GM23338 (cell line): ENCODE results near the gene CHST13. TPM values are rescaled to one million over a fixed set of nuclear protein-coding genes. Genes with fewer than 3 reads are reported as not detected.
A peak's percentile ranks its signal among the peaks of the same experiment; 100 is the strongest.
"Not testable (repeated sequence)": the region's sequence is repeated elsewhere in the genome, so short reads cannot be mapped to it uniquely, and the experiment has no call there.

Source experiments
- ATAC-seq: fragments of 200-7000 bp; cut with Tn5 transposase; 3 replicates; pipeline ENCODE4 v1.9.1; 2020
- DNase-seq: peaks from one replicate; pipeline ENCODE4 v3.0.0-alpha.2; 2015; ENCODE audit warnings: low spot score
- H2AFZ ChIP-seq: fragments of 200-600 bp; sonication (generic); 2 replicates; pipeline ENCODE4 v1.8.0; 2016; ENCODE audit warnings: antibody characterized with exemption, mild to moderate bottlenecking, moderate library complexity
- H3F3A ChIP-seq: fragments of 200-600 bp; sonication (generic); replicated peaks from 2 replicates; pipeline ENCODE4 v1.8.0; 2017; ENCODE audit warnings: antibody characterized with exemption, mixed run types, low read depth
- H3K27ac ChIP-seq: fragments of 200-600 bp; sonication (generic); 2 replicates; pipeline ENCODE4 v1.6.1; 2016; ENCODE audit warnings: low read depth
- H3K27me3 ChIP-seq: fragments of 200-600 bp; sonication (generic); 2 replicates; pipeline ENCODE4 v1.8.0; 2016; ENCODE audit warnings: mild to moderate bottlenecking, mixed run types, moderate library complexity; ENCODE audit not compliant: insufficient read depth
- H3K36me3 ChIP-seq: fragments of 200-600 bp; sonication (generic); 2 replicates; pipeline ENCODE4 v1.8.0; 2016; ENCODE audit warnings: mild to moderate bottlenecking; ENCODE audit not compliant: insufficient read depth
- H3K4me1 ChIP-seq: fragments of 200-600 bp; sonication (generic); 2 replicates; pipeline ENCODE4 v1.8.0; 2016; ENCODE audit warnings: mild to moderate bottlenecking, moderate library complexity; ENCODE audit not compliant: insufficient read depth
- H3K4me2 ChIP-seq: fragments of 200-600 bp; sonication (generic); 2 replicates; pipeline ENCODE4 v1.7.1; 2017; ENCODE audit warnings: mixed run types
- H3K4me3 ChIP-seq: fragments of 200-600 bp; sonication (generic); 2 replicates; pipeline ENCODE4 v1.6.1; 2016; ENCODE audit warnings: mixed run types
- H3K79me2 ChIP-seq: fragments of 200-600 bp; sonication (generic); replicated peaks from 2 replicates; pipeline ENCODE4 v1.8.0; 2017; ENCODE audit warnings: mild to moderate bottlenecking; ENCODE audit not compliant: insufficient read depth
- H3K9me2 ChIP-seq: fragments of 200-600 bp; sonication (generic); 2 replicates; pipeline ENCODE4 v1.8.0; 2017; ENCODE audit not compliant: insufficient read depth
- H4K20me1 ChIP-seq: fragments of 200-600 bp; sonication (generic); replicated peaks from 2 replicates; pipeline ENCODE4 v1.8.0; 2017; ENCODE audit warnings: mild to moderate bottlenecking; ENCODE audit not compliant: insufficient read depth
- H3K27ac Mint-ChIP-seq: 2 replicates; pipeline ENCODE4 v1.8.0; 2020; ENCODE audit warnings: inconsistent platforms, mild to moderate bottlenecking, moderate library complexity, mixed read lengths
- H3K27me3 Mint-ChIP-seq: 3 replicates; pipeline ENCODE4 v1.8.0; 2022; ENCODE audit warnings: low read depth, mild to moderate bottlenecking, moderate library complexity, mixed read lengths, inconsistent platforms; ENCODE audit not compliant: insufficient read depth, poor library complexity
- H3K36me3 Mint-ChIP-seq: 3 replicates; pipeline ENCODE4 v1.8.0; 2021; ENCODE audit warnings: low read depth, mild to moderate bottlenecking, inconsistent platforms, moderate library complexity, mixed read lengths
- H3K4me1 Mint-ChIP-seq: 3 replicates; pipeline ENCODE4 v1.8.0; 2020; ENCODE audit warnings: mild to moderate bottlenecking, inconsistent platforms, mixed read lengths
- H3K4me3 Mint-ChIP-seq: 3 replicates; pipeline ENCODE4 v1.8.0; 2021; ENCODE audit warnings: moderate library complexity, mild to moderate bottlenecking, inconsistent platforms, mixed read lengths
- H3K9me3 Mint-ChIP-seq: 3 replicates; pipeline ENCODE4 v1.8.0; 2020; ENCODE audit warnings: moderate library complexity, mild to moderate bottlenecking, inconsistent platforms, mixed read lengths
- CTCF ChIP-seq, 2 experiments: fragments of 200-600 bp in 1 of 2; sonication (generic) in 1 of 2; conservative IDR thresholded peaks; 2 replicates each; pipeline versions ENCODE4 v1.5.1 to v1.6.1; 2016 to 2017; ENCODE audit warnings: antibody characterized with exemption in 2 of 2, low read depth in 2 of 2, mild to moderate bottlenecking in 2 of 2, moderate library complexity in 1 of 2
- REST ChIP-seq: IDR thresholded peaks from one replicate; pipeline ENCODE4 v1.6.1; 2018; ENCODE audit warnings: antibody characterized with exemption; ENCODE audit not compliant: unreplicated experiment
- STAT1 ChIP-seq: IDR thresholded peaks from one replicate; pipeline ENCODE4 v1.6.1; 2016; ENCODE audit warnings: antibody characterized with exemption; ENCODE audit not compliant: unreplicated experiment
- ZNF462 ChIP-seq: fragments of 250-450 bp; sonication (Bioruptor Pico); IDR thresholded peaks from 2 replicates; pipeline ENCODE4 v1.5.0; 2020; ENCODE audit warnings: mild to moderate bottlenecking, moderate library complexity
- polyA plus RNA-seq: library from polyadenylated mRNA; unstranded; fragments of >200 nt; fragmentation: Nextera tagmentation; extraction: Ambion mirVana; gene quantifications from 2 replicates; pipeline ENCODE4 v1.2.1, GENCODE V29; 2016
- small RNA-seq: library from RNA; depleted of rRNA; stranded (forward); fragments of <200 nt; gene quantifications from one replicate; pipeline ENCODE3, GENCODE V24; 2014; ENCODE audit warnings: low replicate concordance
- total RNA-seq: library from RNA; depleted of rRNA; stranded (reverse); fragments of >200 nt; shearing (Covaris generic); gene quantifications from 2 replicates; pipeline ENCODE4 v1.2.3, GENCODE V29; 2014; rRNA removed

CHST13 gene
- total and polyA plus RNA-seq, 2 experiments from 2014 or later = 3.7 to 8.4 TPM

- TF ChIP-seq ZNF462 (no peak), STAT1 (no peak), REST (no peak), CTCF (conservative IDR thresholded peaks at IDR 0.05; ENCODE audit: low read depth in 2 of 2) (no peak)
These were observed 58.4 kb downstream of the CHST13 start (continued) for GRCh38 chr3:126582311-126582710.

DNA sequence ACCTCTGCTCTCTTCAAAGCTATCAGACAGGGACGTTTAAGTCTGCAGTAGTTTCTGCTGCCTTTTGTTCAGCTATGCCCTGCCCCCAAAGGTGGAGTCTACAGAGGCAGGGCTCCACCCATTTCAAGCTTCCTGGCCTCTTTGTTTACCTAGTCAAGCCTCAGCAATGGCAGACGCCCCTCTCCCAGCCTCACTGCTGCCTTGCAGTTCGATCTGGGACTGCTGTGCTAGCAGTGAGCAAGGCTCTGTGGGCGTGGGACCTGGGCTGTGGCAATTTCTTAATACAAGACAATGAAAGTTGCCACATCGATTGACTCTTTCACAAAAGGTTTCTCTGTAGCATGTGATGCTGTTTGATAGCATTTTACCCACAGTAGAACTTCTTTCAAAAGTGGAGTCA lies 67.6 kb downstream of the CHST13 start:
- H2AFZ ChIP-seq = peak overlapping the region; percentile 43; the same call in 1 of the 2 replicates
- H3K4me1 Mint-ChIP-seq, H3K4me3 ChIP-seq, H3K4me2 ChIP-seq, H3K27ac ChIP-seq, H3K36me3 Mint-ChIP-seq, H3K27me3 ChIP-seq, H3K4me3 Mint-ChIP-seq, H3K27me3 Mint-ChIP-seq, H3K4me1 ChIP-seq, H3K9me2 ChIP-seq, H3K27ac Mint-ChIP-seq, H3K79me2 ChIP-seq, H3F3A ChIP-seq, H4K20me1 ChIP-seq, H3K36me3 ChIP-seq: not testable (repeated sequence)
- ATAC-seq (peak; percentile 30; the same call in 2 of the 3 replicates), DNase-seq (peak; percentile 21)
- peaks cover 42% of the 10 kb centered on the region for H3K9me3 Mint-ChIP-seq

Small RNA genes within 50 kb of the gene (small RNA-seq; reads per million reads assigned to genes)
- gene RNA5SP138 = not detected

Other genes with a start within 250 kb of the CHST13 start
- gene KLF15, start 166.7 kb upstream of the CHST13 start, total RNA-seq = 14.0 and 19.8 TPM in 2 replicates
- gene KLF15, start 166.7 kb upstream of the CHST13 start, polyA plus RNA-seq = 3.3 and 3.5 TPM in 2 replicates
- gene CFAP100, start 129.2 kb upstream of the CHST13 start, total RNA-seq = 0.07 TPM in 1 of 2 replicates, not detected in the other
- gene CFAP100, start 129.2 kb upstream of the CHST13 start, polyA plus RNA-seq = not detected in 2 replicates
- gene ZXDC, start 48.3 kb upstream of the CHST13 start, total RNA-seq = 43.5 and 45.1 TPM in 2 replicates
- 5.7 and 6.5 TPM in 2 replicates for gene ZXDC, start 48.3 kb upstream of the CHST13 start, polyA plus RNA-seq
- not detected in 2 replicates for gene UROC1, start 6.4 kb upstream of the CHST13 start, total RNA-seq
- gene UROC1, start 6.4 kb upstream of the CHST13 start, polyA plus RNA-seq = not detected in 2 replicates
- gene C3orf22, start 34.8 kb downstream of the CHST13 start, total RNA-seq = not detected in 2 replicates
- not detected in 2 replicates for gene C3orf22, start 34.8 kb downstream of the CHST13 start, polyA plus RNA-seq
- 4.0 and 4.1 TPM in 2 replicates for gene TXNRD3, start 131.0 kb downstream of the CHST13 start, total RNA-seq
- 1.8 and 3.0 TPM in 2 replicates for gene TXNRD3, start 131.0 kb downstream of the CHST13 start, polyA plus RNA-seq
- gene CHCHD6, start 180.1 kb downstream of the CHST13 start, total RNA-seq = 27.1 and 28.8 TPM in 2 replicates
- gene CHCHD6, start 180.1 kb downstream of the CHST13 start, polyA plus RNA-seq = 42.9 and 43.0 TPM in 2 replicates